SK-N-SH (cell line): Measurements from ENCODE around the gene TTC16. TPM values are rescaled to one million over a fixed set of nuclear protein-coding genes. Genes with fewer than 3 reads are reported as not detected.

Experiments
- CTCF ChIA-PET: fragments of 300-600, 350-600 bp; formaldehyde crosslinking; extraction: SDS; loops from one replicate; lab custom pipeline; 2021; lab: Yijun Ruan, JAX
- POLR2A ChIA-PET: fragments of 350-600 bp; sonication (Branson Sonifier 250); formaldehyde crosslinking; extraction: SDS; loops from one replicate; lab custom pipeline; 2020; ENCODE audit warnings: antibody characterized with exemption, inconsistent platforms; lab: Yijun Ruan, JAX
- DNase-seq: peaks from one replicate; pipeline ENCODE4 v3.0.0; 2012
- H2AFZ ChIP-seq: fragments of 200-600 bp; sonication (generic); 2 replicates; pipeline ENCODE4 v1.8.1; 2016; ENCODE audit warnings: antibody characterized with exemption, mild to moderate bottlenecking, low read depth
- H3F3A ChIP-seq: fragments of 200-600 bp; sonication (generic); replicated peaks from 2 replicates; pipeline ENCODE3; 2016; ENCODE audit warnings: antibody characterized with exemption, mild to moderate bottlenecking; ENCODE audit not compliant: insufficient read depth
- H3K27ac ChIP-seq, 2 experiments: fragments of 200-500 bp in 1 of 2; fragments of 200-600 bp in 1 of 2; sonication (Bioruptor generic) in 1 of 2; sonication (generic), shearing (Covaris generic) in 1 of 2; 2 replicates each; pipeline versions ENCODE4 v1.5.1 to v1.6.1; 2014 to 2016; ENCODE audit warnings: low read depth in 2 of 2, inconsistent platforms in 1 of 2, low read length in 1 of 2, mild to moderate bottlenecking in 1 of 2, mixed read lengths in 1 of 2
- H3K27me3 ChIP-seq: fragments of 200-600 bp; sonication (generic), shearing (Covaris generic); 2 replicates; pipeline ENCODE4 v1.6.1; 2016; ENCODE audit warnings: mixed run types; ENCODE audit not compliant: insufficient read depth
- H3K36me3 ChIP-seq, 2 experiments: fragments of 200-500 bp in 1 of 2; fragments of 200-600 bp in 1 of 2; sonication (Bioruptor generic) in 1 of 2; sonication (generic) in 1 of 2; replicated peaks in 1 of 2; 2 replicates each; pipeline versions ENCODE3 to v1.5.1; 2014 to 2016; ENCODE audit warnings: low read length in 1 of 2, mild to moderate bottlenecking in 1 of 2; ENCODE audit not compliant: insufficient read depth in 2 of 2, control insufficient read depth in 1 of 2
- H3K4me1 ChIP-seq, 2 experiments: fragments of 200-500 bp in 1 of 2; fragments of 200-600 bp in 1 of 2; sonication (Bioruptor generic) in 1 of 2; sonication (generic), shearing (Covaris generic) in 1 of 2; 2 replicates each; pipeline versions ENCODE4 v1.5.1 to v1.6.1; 2014 to 2016; ENCODE audit warnings: low read depth in 1 of 2, low read length in 1 of 2, mixed run types in 1 of 2; ENCODE audit not compliant: insufficient read depth in 2 of 2, control insufficient read depth in 1 of 2
- H3K4me2 ChIP-seq: fragments of 200-600 bp; sonication (generic), shearing (Covaris generic); 2 replicates; pipeline ENCODE4 v1.6.1; 2017; ENCODE audit warnings: mixed run types
- H3K4me3 ChIP-seq, 2 experiments: fragments of 200-500 bp in 1 of 2; fragments of 200-600 bp in 1 of 2; sonication (Bioruptor generic) in 1 of 2; sonication (generic), shearing (Covaris generic) in 1 of 2; 2 replicates each; pipeline versions ENCODE4 v1.5.1 to v1.8.1; 2014 to 2016; ENCODE audit warnings: low read depth in 2 of 2, inconsistent platforms in 1 of 2, low read length in 1 of 2, mild to moderate bottlenecking in 1 of 2, mixed read lengths in 1 of 2, moderate library complexity in 1 of 2
- H3K79me2 ChIP-seq: fragments of 200-600 bp; sonication (generic); 2 replicates; pipeline ENCODE4 v1.8.1; 2017; ENCODE audit warnings: mild to moderate bottlenecking; ENCODE audit not compliant: insufficient read depth
- H3K9ac ChIP-seq: fragments of 200-600 bp; sonication (generic); 2 replicates; pipeline ENCODE4 v1.6.1; 2017; ENCODE audit warnings: mixed run types
- H3K9me2 ChIP-seq: fragments of 200-600 bp; sonication (generic); 2 replicates; pipeline ENCODE4 v1.6.1; 2017; ENCODE audit warnings: mixed run types
- H3K9me3 ChIP-seq: fragments of 200-600 bp; sonication (generic); 2 replicates; pipeline ENCODE4 v1.6.1; 2017; ENCODE audit warnings: mixed run types, mild to moderate bottlenecking, moderate library complexity
- H4K20me1 ChIP-seq: fragments of 200-600 bp; sonication (generic); 2 replicates; pipeline ENCODE4 v1.6.1; 2017; ENCODE audit warnings: mild to moderate bottlenecking, mixed run types; ENCODE audit not compliant: insufficient read depth
- ELF1 ChIP-seq: IDR thresholded peaks from 2 replicates; pipeline ENCODE4 v1.4.0; 2012
- EZH2phosphoT487 ChIP-seq: fragments of 200-600 bp; sonication (generic); IDR thresholded peaks from 2 replicates; pipeline ENCODE4 v1.6.1; 2017; ENCODE audit warnings: low read depth, mixed run types, mild to moderate bottlenecking, antibody characterized with exemption, moderate library complexity, borderline replicate concordance
- JUND ChIP-seq: IDR thresholded peaks from 2 replicates; pipeline ENCODE4 v1.4.0; 2012
- MXI1 ChIP-seq: IDR thresholded peaks from 2 replicates; pipeline ENCODE4 v1.6.1; 2012; ENCODE audit warnings: mild to moderate bottlenecking, low read depth, low read length, improper control_type of control experiment
- SIN3A ChIP-seq: IDR thresholded peaks from 2 replicates; pipeline ENCODE4 v1.6.1; 2012; ENCODE audit warnings: low read depth, mild to moderate bottlenecking, low read length, moderate library complexity, borderline replicate concordance
- TAF1 ChIP-seq: IDR thresholded peaks from 2 replicates; pipeline ENCODE4 v1.6.1; 2012; ENCODE audit warnings: low read depth, mild to moderate bottlenecking, low read length, moderate library complexity, borderline replicate concordance
- TCF12 ChIP-seq: IDR thresholded peaks from 2 replicates; pipeline ENCODE4 v1.4.0; 2012
- TEAD4 ChIP-seq: IDR thresholded peaks from 2 replicates; pipeline ENCODE4 v1.4.0; 2012; ENCODE audit warnings: mild to moderate bottlenecking, borderline replicate concordance; ENCODE audit not compliant: insufficient read depth
- WGBS: methylation state at CpG from one replicate; pipeline ENCODE4 v1.1.6; 2017; ENCODE audit warnings: low lambda C conversion rate; 5-methylcytosine and 5-hydroxymethylcytosine counted together
- polyA plus RNA-seq, 3 experiments: library from polyadenylated mRNA; depleted of rRNA; stranded (reverse); fragments of >200 nt; gene quantifications; 2 replicates each; pipeline ENCODE4 v1.2.3, GENCODE V29; 2012
- TF ChIP-seq, protein P1 (sequence below): IDR thresholded peaks from 2 replicates; pipeline ENCODE4 v1.4.0; 2012; ENCODE audit warnings: low read depth, borderline replicate concordance
- TF ChIP-seq, protein P2 (sequence below): IDR thresholded peaks from 2 replicates; pipeline ENCODE4 v1.4.0; 2012; ENCODE audit warnings: low read depth, borderline replicate concordance
- TF ChIP-seq, protein P3 (sequence below): fragments of 150-350 bp; IDR thresholded peaks from 2 replicates; pipeline ENCODE4 v1.6.1; 2016; ENCODE audit warnings: mild to moderate bottlenecking, low read depth, low read length

Gene TTC16
- polyA plus RNA-seq, 1 of the 3 experiments (the other 2 are of a cell fraction) = 0.05 TPM

DNA sequence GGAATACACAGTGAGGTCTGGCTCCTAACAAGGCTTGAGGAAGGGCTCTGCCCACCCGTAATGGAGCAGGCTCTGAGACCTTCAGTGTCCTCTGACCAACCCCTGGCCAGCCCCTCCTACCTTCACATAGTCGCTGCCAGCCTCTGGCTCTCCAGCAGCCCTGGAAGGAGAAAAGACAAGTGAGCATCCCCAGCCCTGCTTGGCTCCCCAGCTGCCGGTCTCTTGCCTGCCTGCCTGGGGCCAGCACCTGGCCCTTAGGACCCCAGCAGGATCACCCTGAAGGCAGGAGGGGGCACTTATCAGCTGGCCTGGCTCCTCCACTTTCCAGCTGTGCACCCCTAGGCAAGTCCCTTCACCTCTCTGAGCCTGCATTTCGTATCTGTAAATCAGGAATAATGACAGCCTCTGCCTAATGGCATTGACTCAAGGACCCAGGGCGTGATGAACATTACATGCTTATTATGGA, 45.6 kb downstream of the TTC16 start (continued):
- TF ChIP-seq, protein P1, sequence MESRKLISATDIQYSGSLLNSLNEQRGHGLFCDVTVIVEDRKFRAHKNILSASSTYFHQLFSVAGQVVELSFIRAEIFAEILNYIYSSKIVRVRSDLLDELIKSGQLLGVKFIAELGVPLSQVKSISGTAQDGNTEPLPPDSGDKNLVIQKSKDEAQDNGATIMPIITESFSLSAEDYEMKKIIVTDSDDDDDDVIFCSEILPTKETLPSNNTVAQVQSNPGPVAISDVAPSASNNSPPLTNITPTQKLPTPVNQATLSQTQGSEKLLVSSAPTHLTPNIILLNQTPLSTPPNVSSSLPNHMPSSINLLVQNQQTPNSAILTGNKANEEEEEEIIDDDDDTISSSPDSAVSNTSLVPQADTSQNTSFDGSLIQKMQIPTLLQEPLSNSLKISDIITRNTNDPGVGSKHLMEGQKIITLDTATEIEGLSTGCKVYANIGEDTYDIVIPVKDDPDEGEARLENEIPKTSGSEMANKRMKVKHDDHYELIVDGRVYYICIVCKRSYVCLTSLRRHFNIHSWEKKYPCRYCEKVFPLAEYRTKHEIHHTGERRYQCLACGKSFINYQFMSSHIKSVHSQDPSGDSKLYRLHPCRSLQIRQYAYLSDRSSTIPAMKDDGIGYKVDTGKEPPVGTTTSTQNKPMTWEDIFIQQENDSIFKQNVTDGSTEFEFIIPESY = no peak
- TF ChIP-seq EZH2phosphoT487 (no peak), TEAD4 (no peak)
- TF ChIP-seq, protein P2, sequence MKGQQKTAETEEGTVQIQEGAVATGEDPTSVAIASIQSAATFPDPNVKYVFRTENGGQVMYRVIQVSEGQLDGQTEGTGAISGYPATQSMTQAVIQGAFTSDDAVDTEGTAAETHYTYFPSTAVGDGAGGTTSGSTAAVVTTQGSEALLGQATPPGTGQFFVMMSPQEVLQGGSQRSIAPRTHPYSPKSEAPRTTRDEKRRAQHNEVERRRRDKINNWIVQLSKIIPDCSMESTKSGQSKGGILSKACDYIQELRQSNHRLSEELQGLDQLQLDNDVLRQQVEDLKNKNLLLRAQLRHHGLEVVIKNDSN = no peak

DNA sequence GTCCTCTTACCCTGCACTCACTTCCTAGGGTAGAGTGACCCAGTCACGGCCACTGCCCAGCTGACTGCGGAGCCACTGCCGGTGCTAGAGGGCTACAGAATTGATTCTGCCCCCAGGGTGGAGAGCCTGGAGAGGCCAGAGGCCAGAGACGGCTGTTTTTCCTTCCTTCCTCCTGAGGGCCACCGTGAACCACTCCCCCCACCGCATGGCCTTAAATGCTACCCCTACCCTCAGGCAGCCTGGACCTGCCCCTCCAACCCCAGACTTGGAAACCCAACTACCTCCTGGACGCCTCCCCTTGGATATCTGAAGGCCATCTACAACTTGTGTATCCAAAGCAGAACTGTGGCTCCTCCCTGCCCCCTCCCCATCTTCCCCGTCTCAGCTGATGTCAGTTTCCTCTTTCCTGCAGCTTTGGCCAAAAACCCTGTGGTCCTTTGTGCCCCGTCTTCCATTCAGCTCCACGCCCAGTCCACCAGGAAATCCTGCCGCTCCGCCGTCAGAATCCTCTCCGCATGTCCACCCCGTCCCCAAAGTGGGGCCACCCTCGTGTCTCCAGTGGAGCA, 46.3 kb downstream of the TTC16 start:
- ChIA-PET POLR2A (no interaction called here), CTCF (interaction anchor here (0.9 to 1.8 kb wide), 5 partner anchors 23 to 159 kb away, joined by 3 to 8 read pairs (median 4); partner anchors contain the start of gene TOR2A)
- H3K4me1 ChIP-seq = peaks cover 0 to 13% of the 10 kb centered on the region in 2 experiments; a peak in 1 of 4 replicates
- no peaks in the 10 kb centered on the region for H3K36me3 ChIP-seq
- no peaks in the 10 kb centered on the region for H3F3A ChIP-seq
- no peak overlapping the region for H3K9ac ChIP-seq
- no peak for DNase-seq
- H2AFZ ChIP-seq = no peak overlapping the region
- H3K79me2 ChIP-seq = no peaks in the 10 kb centered on the region
- TF ChIP-seq SIN3A (no peak), ELF1 (no peak), MXI1 (no peak), TAF1 (no peak), TCF12 (no peak), JUND (no peak)
- TF ChIP-seq, protein P3, sequence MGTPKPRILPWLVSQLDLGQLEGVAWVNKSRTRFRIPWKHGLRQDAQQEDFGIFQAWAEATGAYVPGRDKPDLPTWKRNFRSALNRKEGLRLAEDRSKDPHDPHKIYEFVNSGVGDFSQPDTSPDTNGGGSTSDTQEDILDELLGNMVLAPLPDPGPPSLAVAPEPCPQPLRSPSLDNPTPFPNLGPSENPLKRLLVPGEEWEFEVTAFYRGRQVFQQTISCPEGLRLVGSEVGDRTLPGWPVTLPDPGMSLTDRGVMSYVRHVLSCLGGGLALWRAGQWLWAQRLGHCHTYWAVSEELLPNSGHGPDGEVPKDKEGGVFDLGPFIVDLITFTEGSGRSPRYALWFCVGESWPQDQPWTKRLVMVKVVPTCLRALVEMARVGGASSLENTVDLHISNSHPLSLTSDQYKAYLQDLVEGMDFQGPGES = no peak
- H3K27ac ChIP-seq = no peak overlapping the region
- no peaks in the 10 kb centered on the region for H3K9me2 ChIP-seq
- no peaks in the 10 kb centered on the region for H3K9me3 ChIP-seq
- H3K4me2 ChIP-seq = no peak overlapping the region
- no peaks in the 10 kb centered on the region for H3K27me3 ChIP-seq
- no peak overlapping the region for H3K4me3 ChIP-seq
- no peaks in the 10 kb centered on the region for H4K20me1 ChIP-seq
- 72% methylated on average over 16 of the region's 16 CpGs for WGBS
